Gastrocnemius medialis (tissue), 4 donors: Measurements from ENCODE around the gene HYAL1. TPM values are rescaled to one million over a fixed set of nuclear protein-coding genes. Genes with fewer than 3 reads are reported as not detected.

Experiments
- ATAC-seq, 2 donors: fragments of 150-250 bp; one replicate each; pipeline ENCODE4 v1.9.1; 2016
- DNase-seq, 2 donors: peaks; one replicate each; pipeline ENCODE4 v3.0.0-alpha.2; 2019
- H3K27ac ChIP-seq, 4 donors: fragments of 200-600 bp; sonication (generic); 1 replicate in 1 of 4; 2 replicates in 3 of 4; pipeline ENCODE4 v1.5.1; 2016 to 2018; ENCODE audit warnings: mild to moderate bottlenecking in 2 of 4, moderate library complexity in 1 of 4
- H3K27me3 ChIP-seq, 3 donors: fragments of 200-600 bp; sonication (generic) in 2 of 3; 1 replicate in 1 of 3; 2 replicates in 2 of 3; pipeline versions ENCODE4 v1.5.1 to v1.6.0; 2016 to 2019; ENCODE audit warnings: mild to moderate bottlenecking in 1 of 3, moderate library complexity in 1 of 3
- H3K36me3 ChIP-seq, 2 donors: fragments of 200-600 bp; sonication (generic) in 1 of 2; one replicate each; pipeline ENCODE4 v1.5.1; 2017 to 2018
- H3K4me1 ChIP-seq, 2 donors: fragments of 200-600 bp; sonication (generic) in 1 of 2; one replicate each; pipeline ENCODE4 v1.5.1; 2016 to 2017; ENCODE audit warnings: mild to moderate bottlenecking in 2 of 2
- H3K4me3 ChIP-seq, 4 donors: fragments of 200-600 bp; sonication (generic) in 3 of 4; 1 replicate in 1 of 4; 2 replicates in 3 of 4; pipeline ENCODE4 v1.5.1; 2016 to 2019; ENCODE audit warnings: mild to moderate bottlenecking in 2 of 4
- H3K9me3 ChIP-seq, 3 donors: fragments of 200-600 bp; sonication (generic) in 2 of 3; 1 replicate in 1 of 3; 2 replicates in 2 of 3; pipeline ENCODE4 v1.5.1; 2016 to 2019
- POLR2A ChIP-seq, 2 donors: fragments of 450-650 bp; IDR thresholded peaks; one replicate each; pipeline ENCODE4 v1.6.1; 2017; ENCODE audit warnings: antibody characterized with exemption in 2 of 2, mild to moderate bottlenecking in 2 of 2, moderate library complexity in 2 of 2
- in situ Hi-C, 4 donors: fragments of 200-750 bp; cut with MboI; loops; one replicate each; pipeline versions ENCODE4 v1.15.0 to v1.8.0; 2017; ENCODE audit warnings: low sequenced_read_pairs in 4 of 4
- intact Hi-C: fragments of 100-400 bp; cut with DNase I; formaldehyde crosslinking; loops from one replicate; pipeline ENCODE4 v1.15.1; 2023; ENCODE audit warnings: low total_unique reads
- total RNA-seq, 4 donors: library from RNA; depleted of rRNA; stranded (reverse); fragments of >200 nt; gene quantifications; one replicate each; pipeline versions ENCODE4 v1.1.0 to v1.2.3, GENCODE V29; 2016
- TF ChIP-seq, protein P1 (sequence below), 5 experiments: fragments of 450-650 bp in 3 of 5; fragments of 200-600 bp in 2 of 5; sonication (generic) in 2 of 5; IDR thresholded peaks in 4 of 5; conservative IDR thresholded peaks in 1 of 5; 1 replicate in 4 of 5; 2 replicates in 1 of 5; pipeline ENCODE4 v1.5.1; 2016 to 2019; ENCODE audit warnings: antibody characterized with exemption in 5 of 5, mild to moderate bottlenecking in 3 of 5, moderate library complexity in 3 of 5

The HYAL1 gene
- total RNA-seq, 4 donors from 2014 or later: 3.6 to 14.6 (median 9.1) TPM

DNA sequence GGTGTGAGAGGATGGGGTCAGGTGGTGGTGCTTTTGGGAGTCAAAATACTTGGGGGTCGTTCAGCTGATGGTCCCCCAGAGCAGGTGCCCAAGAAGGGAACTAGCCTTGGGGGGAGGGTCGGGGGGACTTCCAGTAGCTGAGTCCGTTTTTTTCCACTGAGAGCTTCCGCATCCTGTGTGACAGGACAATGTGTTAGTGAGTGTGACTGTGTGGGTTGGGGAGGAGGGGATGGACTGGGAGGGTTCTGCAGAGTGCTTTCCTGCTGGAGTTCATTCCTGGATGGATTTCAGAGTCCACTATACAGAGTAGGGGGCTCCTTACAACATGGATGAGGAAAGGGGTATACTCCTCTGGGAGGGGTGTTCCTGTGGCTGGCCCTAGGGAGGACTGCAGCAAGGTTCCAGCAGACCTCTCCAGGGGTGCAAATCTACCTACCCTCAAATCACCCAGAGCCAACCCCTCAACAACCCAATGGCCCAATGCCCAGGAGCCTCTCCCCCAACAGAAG is 19.8 kb upstream of the HYAL1 start:
- peak overlapping the region in 3 of 4 donors; percentile 72 to 80 (median 78) for H3K4me3 ChIP-seq
- H3K36me3 ChIP-seq: peaks cover 0 to 30% of the 10 kb centered on the region in 2 donors
- no peak for ATAC-seq
- intact Hi-C loops: no loop called here
- in situ Hi-C loops: no loop called here
- H3K4me1 ChIP-seq: peaks cover 50 to 53% of the 10 kb centered on the region in 2 donors
- H3K27ac ChIP-seq: peak overlapping the region; percentile 93 to 96 (median 95)
- no peak for DNase-seq
- TF ChIP-seq, protein P1, sequence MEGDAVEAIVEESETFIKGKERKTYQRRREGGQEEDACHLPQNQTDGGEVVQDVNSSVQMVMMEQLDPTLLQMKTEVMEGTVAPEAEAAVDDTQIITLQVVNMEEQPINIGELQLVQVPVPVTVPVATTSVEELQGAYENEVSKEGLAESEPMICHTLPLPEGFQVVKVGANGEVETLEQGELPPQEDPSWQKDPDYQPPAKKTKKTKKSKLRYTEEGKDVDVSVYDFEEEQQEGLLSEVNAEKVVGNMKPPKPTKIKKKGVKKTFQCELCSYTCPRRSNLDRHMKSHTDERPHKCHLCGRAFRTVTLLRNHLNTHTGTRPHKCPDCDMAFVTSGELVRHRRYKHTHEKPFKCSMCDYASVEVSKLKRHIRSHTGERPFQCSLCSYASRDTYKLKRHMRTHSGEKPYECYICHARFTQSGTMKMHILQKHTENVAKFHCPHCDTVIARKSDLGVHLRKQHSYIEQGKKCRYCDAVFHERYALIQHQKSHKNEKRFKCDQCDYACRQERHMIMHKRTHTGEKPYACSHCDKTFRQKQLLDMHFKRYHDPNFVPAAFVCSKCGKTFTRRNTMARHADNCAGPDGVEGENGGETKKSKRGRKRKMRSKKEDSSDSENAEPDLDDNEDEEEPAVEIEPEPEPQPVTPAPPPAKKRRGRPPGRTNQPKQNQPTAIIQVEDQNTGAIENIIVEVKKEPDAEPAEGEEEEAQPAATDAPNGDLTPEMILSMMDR (IDR thresholded peaks at IDR 0.05 in 4 of 5, conservative IDR thresholded peaks at IDR 0.05 in 1 of 5): no peak
- no peak for TF ChIP-seq POLR2A (IDR thresholded peaks at IDR 0.05)
- H3K9me3 ChIP-seq: no peaks in the 10 kb centered on the region
- H3K27me3 ChIP-seq: no peaks in the 10 kb centered on the region

DNA sequence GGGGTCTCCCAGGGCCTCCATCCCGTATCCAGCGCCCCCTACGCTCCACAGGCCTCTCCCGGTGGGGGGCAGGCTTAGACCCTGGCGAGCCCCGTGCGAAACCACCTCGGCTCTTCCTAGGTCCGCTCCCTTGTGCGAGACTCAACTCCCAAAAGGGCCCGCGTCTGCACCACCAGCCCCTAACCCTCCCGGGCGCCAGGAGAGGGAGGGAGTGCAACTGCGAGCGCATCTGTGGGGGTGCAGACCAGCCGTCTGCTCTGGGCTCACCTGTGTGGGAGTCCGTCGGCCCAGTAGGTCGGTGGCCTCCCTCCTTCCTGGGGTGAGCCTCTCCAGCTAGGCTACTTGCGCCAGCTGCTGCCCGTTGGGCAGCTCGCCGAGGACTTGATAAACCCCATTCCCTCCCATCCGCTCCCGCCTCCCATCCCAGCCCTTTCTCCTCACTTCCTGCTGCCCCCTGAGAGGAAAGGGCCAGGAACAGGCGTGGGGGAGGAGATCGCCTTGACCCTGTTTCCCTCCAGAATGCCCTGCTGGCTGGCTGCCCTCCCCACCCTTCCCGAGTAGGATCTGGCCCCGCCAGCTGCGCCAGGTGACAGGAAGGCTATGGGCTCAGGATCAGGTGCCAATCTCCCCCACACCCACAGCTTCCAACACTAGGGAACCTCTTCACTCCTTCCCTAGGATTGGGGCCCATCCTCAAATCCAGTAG is 19.2 kb upstream of the HYAL1 start, which contains the start of gene HYAL2:
Gene HYAL2 (minus strand): TSS at position 360 of the 706 bp plus-strand sequence. CDS start 2,256 bp downstream, outside the sequence.
- in situ Hi-C loops (no loop called here), intact Hi-C loops (no loop called here)
- peak within 1 kb of the TSS; percentile 72 to 85 (median 79) for H3K4me3 ChIP-seq
- H3K36me3 ChIP-seq: peaks cover 0 to 33% of the 10 kb centered on the region in 2 donors
- H3K27ac ChIP-seq: peak within 1 kb of the TSS; percentile 93 to 96 (median 95)
- no peaks in the 10 kb centered on the region for H3K9me3 ChIP-seq
- peak in 1 of 2 donors; percentile 27 for TF ChIP-seq POLR2A (IDR thresholded peaks at IDR 0.05)
- TF ChIP-seq, protein P1 (IDR thresholded peaks at IDR 0.05 in 4 of 5, conservative IDR thresholded peaks at IDR 0.05 in 1 of 5): no peak
- ATAC-seq: no peak
- peaks cover 56 to 57% of the 10 kb centered on the region in 2 donors for H3K4me1 ChIP-seq
- H3K27me3 ChIP-seq: no peaks in the 10 kb centered on the region
- no peak for DNase-seq

DNA sequence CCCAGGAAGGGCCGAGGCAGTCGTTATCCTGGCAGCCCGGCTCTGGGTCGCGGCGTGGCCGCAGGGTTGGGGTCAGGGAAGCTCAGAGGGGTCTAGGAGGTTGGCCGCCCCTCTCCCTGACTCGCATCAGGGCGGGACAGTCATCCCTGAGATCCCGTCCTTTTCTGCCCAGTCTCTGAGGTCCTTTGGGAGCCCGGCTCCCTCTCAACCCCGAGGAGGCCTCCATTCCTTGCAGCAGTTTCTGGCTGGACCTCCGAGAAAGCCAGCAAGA is 18.7 kb upstream of the HYAL1 start:
- Histone ChIP-seq H3K27ac (peak overlapping the region; percentile 93 to 96 (median 95)), H3K4me1 (peaks cover 56 to 57% of the 10 kb centered on the region in 2 donors), H3K4me3 (peak overlapping the region; percentile 72 to 85 (median 79)), H3K36me3 (peaks cover 0 to 33% of the 10 kb centered on the region in 2 donors), H3K9me3 (no peaks in the 10 kb centered on the region), H3K27me3 (no peaks in the 10 kb centered on the region)
- no peak for TF ChIP-seq POLR2A (IDR thresholded peaks at IDR 0.05)
- TF ChIP-seq, protein P1 (IDR thresholded peaks at IDR 0.05 in 4 of 5, conservative IDR thresholded peaks at IDR 0.05 in 1 of 5): no peak
- DNase-seq (no peak), ATAC-seq (no peak)
- intact Hi-C loops: no loop called here
- in situ Hi-C loops: no loop called here

DNA sequence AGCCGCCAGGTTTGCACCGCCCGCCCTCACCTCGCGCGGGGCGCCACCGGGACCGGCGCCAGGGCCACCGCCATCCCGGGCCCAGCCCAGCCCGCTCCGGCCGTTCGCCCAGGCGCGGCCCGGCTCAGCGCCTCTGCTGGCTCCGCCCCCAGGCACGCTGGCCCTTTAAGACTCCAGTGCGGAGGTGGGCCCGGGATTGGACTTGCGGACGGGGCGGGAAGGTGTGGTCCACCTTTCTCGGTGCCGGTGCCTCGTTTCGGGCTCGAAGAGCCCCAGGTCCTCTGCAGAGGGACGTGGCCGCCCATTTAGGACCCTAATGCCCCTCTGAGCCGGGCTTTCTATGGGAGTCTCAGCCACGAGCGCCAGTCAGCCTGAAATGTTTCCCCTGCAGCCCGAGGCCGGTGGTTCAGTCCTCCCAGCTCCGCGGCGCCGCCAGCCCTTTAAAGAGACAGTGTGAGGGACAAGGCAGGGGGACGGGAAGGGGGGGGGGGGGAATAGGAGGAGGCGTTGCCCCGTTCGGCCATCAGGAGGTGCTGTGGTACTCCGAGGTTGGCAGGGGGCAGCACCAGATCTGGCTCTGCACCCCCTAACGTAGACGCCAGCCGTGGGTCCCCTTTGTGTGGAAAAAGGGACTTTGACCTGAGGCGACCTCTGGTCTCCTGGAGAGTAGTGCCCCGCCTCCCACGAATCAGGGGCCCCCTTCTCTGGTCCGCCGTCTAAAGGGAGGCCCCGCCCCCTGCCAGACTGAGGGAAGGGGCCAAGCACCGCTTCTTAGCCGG is 18.2 kb upstream of the HYAL1 start:
- Histone ChIP-seq H3K9me3 (no peaks in the 10 kb centered on the region), H3K4me1 (peaks cover 54 to 56% of the 10 kb centered on the region in 2 donors), H3K36me3 (peaks cover 0 to 32% of the 10 kb centered on the region in 2 donors), H3K27ac (peak overlapping the region; percentile 93 to 96 (median 95)), H3K27me3 (no peaks in the 10 kb centered on the region), H3K4me3 (peak overlapping the region; percentile 72 to 85 (median 79))
- ATAC-seq (peak; percentile 88), DNase-seq (peak; percentile 82 to 88)
- intact Hi-C loops (loop anchor here (1.0 to 2.0 kb wide), 2 partner anchors 16 to 21 kb away; no protein-coding TSS in a partner anchor), in situ Hi-C loops (no loop called here)
- TF ChIP-seq, protein P1 (IDR thresholded peaks at IDR 0.05 in 4 of 5, conservative IDR thresholded peaks at IDR 0.05 in 1 of 5): peak; percentile 44 to 71 (median 59)
- TF ChIP-seq POLR2A (IDR thresholded peaks at IDR 0.05): peak in 1 of 2 donors; percentile 75
